ENCODE data around the gene NPAS2. TPM values are rescaled to one million over a fixed set of nuclear protein-coding genes. Genes with fewer than 3 reads are reported as not detected.

Gene NPAS2
- total RNA-seq, 1 donor = 8.7 TPM

- Histone ChIP-seq H4K20me1 (ENCODE audit: insufficient read depth, low read length) (no peaks in the 10 kb centered on the region), H3K27ac (ENCODE audit: low read depth, low read length) (no peak overlapping the region), H3K79me2 (ENCODE audit: insufficient read depth, low read length) (no peaks in the 10 kb centered on the region), H3K36me3 (ENCODE audit: insufficient read depth, low read length) (peaks cover 11% of the 10 kb centered on the region), H3K4me2 (ENCODE audit: insufficient read depth, low read length) (no peak overlapping the region), H3K27me3 (ENCODE audit: insufficient read depth, low read length) (no peaks in the 10 kb centered on the region), H2AFZ (ENCODE audit: low read length) (no peak overlapping the region), H3K9me3 (ENCODE audit: low read depth, low read length) (no peaks in the 10 kb centered on the region), H3K4me1 (ENCODE audit: insufficient read depth, low read length) (no peaks in the 10 kb centered on the region), H3K4me3 (ENCODE audit: insufficient read depth, low read length) (no peak overlapping the region)
- no peak for DNase-seq (ENCODE audit: insufficient read length, low spot score, missing footprints)
- TF ChIP-seq CTCF (IDR thresholded peaks at IDR 0.05; ENCODE audit: extremely low read depth, low read depth, low read length) = no peak
These were observed 203.6 kb downstream of the NPAS2 start for GRCh38 chr2:101023327-101024107.

- no peak overlapping the region for H3K27ac ChIP-seq (ENCODE audit: low read depth, low read length)
- H3K9me3 ChIP-seq (ENCODE audit: low read depth, low read length) = no peaks in the 10 kb centered on the region
- H4K20me1 ChIP-seq (ENCODE audit: insufficient read depth, low read length) = no peaks in the 10 kb centered on the region
- H3K4me2 ChIP-seq (ENCODE audit: insufficient read depth, low read length) = no peak overlapping the region
- no peak for TF ChIP-seq CTCF (IDR thresholded peaks at IDR 0.05; ENCODE audit: extremely low read depth, low read depth, low read length)
- no peaks in the 10 kb centered on the region for H3K4me1 ChIP-seq (ENCODE audit: insufficient read depth, low read length)
- no peak overlapping the region for H3K4me3 ChIP-seq (ENCODE audit: insufficient read depth, low read length)
- no peak for DNase-seq (ENCODE audit: insufficient read length, low spot score, missing footprints)
- H2AFZ ChIP-seq (ENCODE audit: low read length) = no peak overlapping the region
- H3K27me3 ChIP-seq (ENCODE audit: insufficient read depth, low read length) = no peaks in the 10 kb centered on the region
- no peaks in the 10 kb centered on the region for H3K79me2 ChIP-seq (ENCODE audit: insufficient read depth, low read length)
- H3K36me3 ChIP-seq (ENCODE audit: insufficient read depth, low read length) = no peaks in the 10 kb centered on the region
These were observed 205.6 kb downstream of the NPAS2 start for GRCh38 chr2:101025561-101025960.

DNA sequence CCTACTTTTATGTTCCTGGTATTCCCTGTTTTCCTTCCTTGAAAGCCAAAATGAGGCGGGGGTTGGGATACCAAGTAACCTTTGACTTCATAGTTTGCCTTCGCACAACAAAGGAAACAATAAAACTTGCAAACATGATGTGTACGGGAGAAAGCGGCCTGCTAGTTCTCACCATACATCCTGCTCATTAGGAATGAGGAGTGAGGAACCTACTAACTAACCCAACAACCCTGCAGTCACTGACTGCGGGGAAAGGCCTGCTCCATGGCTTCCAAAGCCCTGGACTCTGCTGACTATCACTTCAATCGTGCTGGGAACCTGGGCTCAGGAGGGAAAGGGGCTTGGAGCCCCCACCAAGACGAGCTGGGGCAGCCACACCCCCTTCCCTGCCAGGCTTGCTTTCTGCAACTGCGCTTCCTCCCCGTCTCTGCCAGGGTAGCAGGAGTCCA lies 206.3 kb downstream of the NPAS2 start:
- H3K4me1 ChIP-seq (ENCODE audit: insufficient read depth, low read length) = no peaks in the 10 kb centered on the region
- no peak overlapping the region for H3K27ac ChIP-seq (ENCODE audit: low read depth, low read length)
- TF ChIP-seq CTCF (IDR thresholded peaks at IDR 0.05; ENCODE audit: extremely low read depth, low read depth, low read length) = no peak
- H4K20me1 ChIP-seq (ENCODE audit: insufficient read depth, low read length) = no peaks in the 10 kb centered on the region
- no peak overlapping the region for H3K4me2 ChIP-seq (ENCODE audit: insufficient read depth, low read length)
- H2AFZ ChIP-seq (ENCODE audit: low read length) = no peak overlapping the region
- H3K9me3 ChIP-seq (ENCODE audit: low read depth, low read length) = no peaks in the 10 kb centered on the region
- H3K4me3 ChIP-seq (ENCODE audit: insufficient read depth, low read length) = no peak overlapping the region
- peak; percentile 34 for DNase-seq (ENCODE audit: insufficient read length, low spot score, missing footprints)
- no peaks in the 10 kb centered on the region for H3K27me3 ChIP-seq (ENCODE audit: insufficient read depth, low read length)
- no peaks in the 10 kb centered on the region for H3K36me3 ChIP-seq (ENCODE audit: insufficient read depth, low read length)
- H3K79me2 ChIP-seq (ENCODE audit: insufficient read depth, low read length) = no peaks in the 10 kb centered on the region

GRCh38 chr2:101026923-101027469 lies 207.1 kb downstream of the NPAS2 start:
- Histone ChIP-seq H2AFZ (ENCODE audit: low read length) (no peak overlapping the region), H3K4me2 (ENCODE audit: insufficient read depth, low read length) (no peak overlapping the region), H3K4me1 (ENCODE audit: insufficient read depth, low read length) (no peaks in the 10 kb centered on the region), H3K79me2 (ENCODE audit: insufficient read depth, low read length) (no peaks in the 10 kb centered on the region), H3K9me3 (ENCODE audit: low read depth, low read length) (no peaks in the 10 kb centered on the region), H3K4me3 (ENCODE audit: insufficient read depth, low read length) (no peak overlapping the region), H3K36me3 (ENCODE audit: insufficient read depth, low read length) (no peaks in the 10 kb centered on the region), H3K27ac (ENCODE audit: low read depth, low read length) (no peak overlapping the region), H4K20me1 (ENCODE audit: insufficient read depth, low read length) (no peaks in the 10 kb centered on the region), H3K27me3 (ENCODE audit: insufficient read depth, low read length) (no peaks in the 10 kb centered on the region)
- TF ChIP-seq CTCF (IDR thresholded peaks at IDR 0.05; ENCODE audit: extremely low read depth, low read depth, low read length) = no peak
- no peak for DNase-seq (ENCODE audit: insufficient read length, low spot score, missing footprints)

Measured in osteoblast (primary cell).